RWPE1 (cell line): ENCODE measurements around the gene GLIS1.

ENCODE experiments used
- CTCF ChIA-PET: fragments of 350-600 bp; sonication (Branson Sonifier 250); formaldehyde crosslinking; extraction: SDS; loops from one replicate; lab custom pipeline; 2021; lab: Yijun Ruan, JAX
- POLR2A ChIA-PET: fragments of 400-600 bp; formaldehyde crosslinking; extraction: SDS; loops from one replicate; lab custom pipeline; 2020; ENCODE audit warnings: antibody characterized with exemption; ENCODE audit not compliant: low non-redundant PET; lab: Yijun Ruan, JAX
- DNase-seq: peaks from one replicate; pipeline ENCODE4 v3.0.0; 2012; ENCODE audit warnings: low spot score
- H3K27ac ChIP-seq: fragments of 450-650 bp; 2 replicates; pipeline ENCODE4 v1.5.1; 2017
- TF ChIP-seq, protein P1 (sequence below): fragments of 450-650 bp; conservative IDR thresholded peaks from 2 replicates; pipeline ENCODE4 v1.5.1; 2017; ENCODE audit warnings: low read depth, mild to moderate bottlenecking

Gene GLIS1

DNA sequence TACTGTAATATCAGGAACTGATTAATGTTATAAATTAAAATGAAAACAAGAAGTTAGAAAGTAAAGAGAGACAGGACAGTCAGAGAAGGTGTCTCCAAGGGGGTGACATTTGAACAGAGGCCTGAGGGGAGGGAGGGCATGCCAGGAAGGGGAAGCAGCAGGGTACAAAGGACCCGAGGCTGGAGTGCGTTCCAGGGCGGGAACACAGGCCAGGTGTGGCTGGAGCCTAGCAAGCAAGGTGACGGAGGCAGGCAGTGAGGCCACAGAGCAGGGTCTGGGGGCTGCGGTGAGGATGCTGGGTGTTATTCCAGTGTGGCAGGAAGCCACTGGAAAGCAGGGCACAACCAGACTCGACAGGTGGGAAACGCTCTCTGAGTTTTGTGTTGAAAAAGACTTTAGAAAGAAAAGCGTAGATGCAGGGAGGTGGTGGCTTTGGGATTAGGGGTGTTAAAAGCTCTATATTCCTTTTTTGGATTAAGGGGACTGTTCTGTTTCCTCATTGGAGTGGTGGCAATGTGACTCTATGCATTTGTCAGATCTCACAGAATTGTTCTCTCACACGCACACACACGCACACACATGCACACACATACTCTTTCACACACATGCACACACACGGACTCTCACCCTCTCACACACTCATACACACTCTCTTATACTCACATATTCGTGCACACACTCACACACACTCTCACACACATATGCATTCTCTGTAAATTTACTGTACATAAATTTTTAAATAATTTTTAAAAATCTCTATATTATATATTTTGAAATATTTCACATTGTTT is 124.5 kb downstream of the GLIS1 start:
- POLR2A ChIA-PET, result no interaction called here

GRCh38 chr1:53608676-53609075 is 130.3 kb downstream of the GLIS1 start:
- no peak overlapping the region for H3K27ac ChIP-seq
- no peak for DNase-seq
- TF ChIP-seq, protein P1, sequence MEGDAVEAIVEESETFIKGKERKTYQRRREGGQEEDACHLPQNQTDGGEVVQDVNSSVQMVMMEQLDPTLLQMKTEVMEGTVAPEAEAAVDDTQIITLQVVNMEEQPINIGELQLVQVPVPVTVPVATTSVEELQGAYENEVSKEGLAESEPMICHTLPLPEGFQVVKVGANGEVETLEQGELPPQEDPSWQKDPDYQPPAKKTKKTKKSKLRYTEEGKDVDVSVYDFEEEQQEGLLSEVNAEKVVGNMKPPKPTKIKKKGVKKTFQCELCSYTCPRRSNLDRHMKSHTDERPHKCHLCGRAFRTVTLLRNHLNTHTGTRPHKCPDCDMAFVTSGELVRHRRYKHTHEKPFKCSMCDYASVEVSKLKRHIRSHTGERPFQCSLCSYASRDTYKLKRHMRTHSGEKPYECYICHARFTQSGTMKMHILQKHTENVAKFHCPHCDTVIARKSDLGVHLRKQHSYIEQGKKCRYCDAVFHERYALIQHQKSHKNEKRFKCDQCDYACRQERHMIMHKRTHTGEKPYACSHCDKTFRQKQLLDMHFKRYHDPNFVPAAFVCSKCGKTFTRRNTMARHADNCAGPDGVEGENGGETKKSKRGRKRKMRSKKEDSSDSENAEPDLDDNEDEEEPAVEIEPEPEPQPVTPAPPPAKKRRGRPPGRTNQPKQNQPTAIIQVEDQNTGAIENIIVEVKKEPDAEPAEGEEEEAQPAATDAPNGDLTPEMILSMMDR, result no peak
- ChIA-PET CTCF (interaction anchor here (0.6 kb wide), 1 partner anchor 31 kb away, joined by 3 read pairs; no protein-coding TSS in a partner anchor), POLR2A (no interaction called here)

More for the DNA sequence above, 124.5 kb downstream of the GLIS1 start:
- CTCF ChIA-PET, result no interaction called here
- TF ChIP-seq, protein P1, result no peak
- DNase-seq, result no peak
- no peak overlapping the region for H3K27ac ChIP-seq

DNA sequence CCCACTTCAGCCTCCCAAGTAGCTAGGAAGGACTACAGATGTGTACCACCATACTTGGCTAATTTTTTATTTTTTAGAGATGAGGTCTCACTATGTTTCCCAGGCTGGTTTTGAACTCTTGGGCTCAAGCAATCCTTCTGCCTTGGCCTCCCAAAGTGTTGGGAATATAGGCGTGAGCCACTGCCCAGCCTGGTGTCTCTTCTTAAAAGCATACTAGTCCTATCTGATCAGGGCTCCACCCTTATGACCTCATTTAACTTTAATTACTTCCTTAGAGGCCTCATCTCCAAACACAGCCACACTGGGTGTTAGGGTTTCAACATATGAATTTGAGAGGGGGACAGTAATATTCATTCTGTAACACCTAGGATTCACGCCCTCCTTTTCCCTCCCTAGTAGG is 130.9 kb downstream of the GLIS1 start:
- CTCF ChIA-PET, result interaction anchor here (0.6 kb wide), 1 partner anchor 32 kb away, joined by 3 read pairs; no protein-coding TSS in a partner anchor

GRCh38 chr1:53606651-53607051 is 132.3 kb downstream of the GLIS1 start:
- POLR2A ChIA-PET, result no interaction called here
- no peak for DNase-seq
- TF ChIP-seq, protein P1, result no peak
- H3K27ac ChIP-seq, result no peak overlapping the region
- CTCF ChIA-PET, result no interaction called here

More for the DNA sequence above, 130.9 kb downstream of the GLIS1 start:
- TF ChIP-seq, protein P1, result no peak
- no peak overlapping the region for H3K27ac ChIP-seq
- DNase-seq, result no peak
- POLR2A ChIA-PET, result no interaction called here

DNA sequence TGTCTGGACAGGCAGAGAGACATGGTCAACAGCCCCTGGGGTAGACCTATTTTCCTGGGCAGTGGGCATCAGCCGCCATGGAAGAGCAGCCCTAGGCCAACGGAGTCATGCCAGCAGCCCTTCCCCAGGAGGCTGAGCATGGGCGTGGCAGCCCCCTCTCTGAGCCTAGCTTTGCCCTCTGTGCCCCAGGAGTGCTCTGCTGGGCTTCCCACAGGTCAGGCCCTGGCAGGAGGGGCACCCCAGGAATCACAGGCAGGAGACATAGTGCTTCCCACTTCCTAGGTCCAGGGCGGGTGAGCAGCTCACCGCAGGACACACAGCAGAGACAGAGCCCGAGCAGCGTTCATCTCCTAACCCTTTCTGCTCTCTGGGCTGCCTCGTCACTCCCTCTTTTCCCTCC is 132.8 kb downstream of the GLIS1 start:
- TF ChIP-seq, protein P1, result no peak
- H3K27ac ChIP-seq, result no peak overlapping the region
- POLR2A ChIA-PET, result no interaction called here
- CTCF ChIA-PET, result no interaction called here
- no peak for DNase-seq

GRCh38 chr1:53605181-53605580 is 133.8 kb downstream of the GLIS1 start:
- ChIA-PET CTCF (interaction anchor here (0.6 kb wide), 1 partner anchor 624 kb away, joined by 3 read pairs; no protein-coding TSS in a partner anchor), POLR2A (no interaction called here)
- no peak overlapping the region for H3K27ac ChIP-seq
- TF ChIP-seq, protein P1, result no peak
- no peak for DNase-seq
